Activated CD4-positive, alpha-beta T cell treated with anti-CD3 and anti-CD28 coated beads, Interleukin-2, Interleukin-6, amounts not matched to agents 100 ng/mL and 50 ng/mL, durations not matched to agents 16 hours and 8 hours (primary cell): ENCODE measurements around the gene KLK6.
"Not testable (repeated sequence)": the region's sequence is repeated elsewhere in the genome, so short reads cannot be mapped to it uniquely, and the experiment has no call there.

Experiments
- DNase-seq: peaks from one replicate; pipeline ENCODE4 v3.0.0-alpha.2; 2020

The KLK6 gene

DNA sequence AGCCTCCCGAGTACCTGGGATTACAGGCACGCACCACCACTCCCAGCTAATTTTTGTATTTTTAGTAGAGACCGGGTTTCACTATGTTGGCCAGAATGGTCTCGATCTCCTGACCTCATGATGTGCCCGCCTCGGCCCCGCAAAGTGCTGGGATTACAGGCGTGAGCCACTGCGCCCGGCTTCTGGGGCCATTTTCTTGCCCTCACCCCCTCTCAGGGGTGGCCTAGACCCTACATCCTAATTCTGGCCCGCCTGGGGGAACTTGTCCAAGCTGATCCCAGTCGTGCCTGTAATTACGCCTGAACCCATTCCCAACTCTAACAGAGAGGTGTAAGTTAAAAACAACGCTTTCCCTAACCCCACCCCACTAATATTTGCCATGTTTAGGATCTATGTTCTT, 15.0 kb upstream of the KLK6 start:
- DNase-seq: not testable (repeated sequence)

DNA sequence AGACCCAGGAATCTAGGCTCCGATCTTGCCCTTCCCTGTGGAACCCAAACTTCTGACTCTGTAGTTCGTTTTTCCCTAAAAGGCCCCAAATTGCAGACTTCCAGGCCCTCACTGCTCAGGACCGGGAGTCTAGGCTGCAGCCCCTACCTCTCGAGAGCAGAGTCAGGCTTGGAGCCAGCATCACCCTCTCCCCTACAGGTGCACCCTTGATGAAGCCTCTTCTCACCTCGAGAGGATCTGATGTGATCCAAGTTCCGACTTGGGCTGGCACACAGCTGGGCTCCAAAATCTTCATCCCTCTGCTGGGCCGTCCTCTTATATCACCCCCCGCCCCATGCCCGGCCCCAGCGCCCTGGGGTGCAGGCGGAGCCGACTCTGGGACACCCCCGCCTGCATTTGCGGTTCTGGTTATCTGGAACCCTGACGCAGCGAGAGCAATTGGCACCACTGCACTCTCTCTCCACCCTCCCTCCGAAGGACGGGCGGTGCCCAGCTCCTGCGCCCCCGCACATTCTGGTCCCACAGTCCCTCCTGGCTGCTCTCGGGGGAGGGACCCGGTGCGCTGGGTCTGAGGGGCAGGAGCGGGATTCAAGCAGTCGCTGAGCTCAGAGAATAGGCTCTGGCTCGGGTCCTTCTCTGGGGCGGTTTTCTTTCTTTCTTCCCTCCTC, 14.4 kb upstream of the KLK6 start, which contains the start of gene KLK7:
Gene KLK7 (minus strand): TSS at position 293 of the 668 bp plus-strand sequence. CDS start 1,518 bp downstream, outside the sequence.
- DNase-seq: no peak

DNA sequence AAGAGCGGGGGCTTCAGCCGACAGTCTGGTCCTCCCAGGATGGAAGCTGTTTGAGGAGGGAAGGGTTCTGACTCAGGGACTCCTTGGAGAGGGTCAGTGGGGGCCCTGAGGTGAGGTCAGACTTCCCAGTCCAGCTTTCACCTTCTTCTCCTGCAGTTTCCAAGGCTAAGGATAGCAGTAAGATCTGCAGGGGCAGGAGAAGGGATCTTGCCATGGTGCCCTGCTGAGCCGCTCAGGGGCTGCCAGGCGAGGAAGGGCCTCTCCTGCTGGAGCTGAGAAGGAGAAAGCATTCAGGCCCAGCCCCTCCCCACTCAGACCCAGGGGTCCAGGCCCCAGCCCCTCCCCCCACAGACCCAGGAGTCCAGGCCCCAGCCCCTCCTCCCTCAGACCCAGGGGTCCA, 12.8 kb upstream of the KLK6 start:
- DNase-seq: no peak

DNA sequence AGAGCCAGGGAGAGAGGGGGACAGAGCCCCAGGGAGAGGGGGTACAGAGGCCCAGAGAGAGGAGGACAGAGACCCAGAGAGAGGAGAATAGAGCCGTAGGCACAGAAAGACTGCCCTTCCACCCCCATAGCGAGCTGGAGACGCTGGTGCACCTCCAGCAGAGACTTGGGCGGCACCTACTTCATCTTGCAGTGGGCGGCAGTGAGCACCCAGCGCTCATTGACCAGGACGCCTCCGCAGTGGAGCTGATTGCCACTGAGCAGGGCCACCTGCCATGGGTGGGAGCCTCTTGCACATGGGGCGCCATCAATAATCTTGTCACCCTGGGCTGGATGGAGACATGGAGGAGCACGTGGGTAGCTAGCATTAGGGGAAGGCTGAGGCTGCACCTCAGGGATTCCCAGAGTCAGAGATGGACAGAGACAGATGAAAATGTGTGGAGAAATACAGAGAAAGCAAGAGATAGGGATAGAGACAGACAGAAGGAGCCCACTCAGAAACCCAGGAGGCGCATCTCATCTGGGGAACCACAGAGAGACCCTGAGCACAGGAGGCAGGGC, 12.3 kb upstream of the KLK6 start:
- no peak for DNase-seq

DNA sequence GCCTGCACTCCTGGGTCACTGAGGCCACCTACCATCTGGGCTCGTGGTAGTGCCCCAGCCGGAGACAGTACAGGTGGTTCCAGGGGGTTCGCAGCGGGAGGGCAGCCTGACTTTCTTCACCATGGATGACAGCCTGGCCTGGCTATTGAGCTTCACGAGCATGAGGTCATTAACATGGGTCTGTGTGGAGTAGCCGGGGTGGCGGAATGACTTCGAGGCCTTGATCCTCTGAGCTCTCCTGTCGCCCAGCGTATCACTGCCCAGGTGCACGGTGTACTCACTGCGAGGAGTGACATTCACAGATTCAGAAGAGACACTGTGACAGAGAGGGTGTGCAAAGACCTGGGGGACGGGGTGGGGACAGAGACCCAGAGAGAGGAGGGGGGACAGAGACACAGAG, 10.8 kb upstream of the KLK6 start:
- no peak for DNase-seq

DNA sequence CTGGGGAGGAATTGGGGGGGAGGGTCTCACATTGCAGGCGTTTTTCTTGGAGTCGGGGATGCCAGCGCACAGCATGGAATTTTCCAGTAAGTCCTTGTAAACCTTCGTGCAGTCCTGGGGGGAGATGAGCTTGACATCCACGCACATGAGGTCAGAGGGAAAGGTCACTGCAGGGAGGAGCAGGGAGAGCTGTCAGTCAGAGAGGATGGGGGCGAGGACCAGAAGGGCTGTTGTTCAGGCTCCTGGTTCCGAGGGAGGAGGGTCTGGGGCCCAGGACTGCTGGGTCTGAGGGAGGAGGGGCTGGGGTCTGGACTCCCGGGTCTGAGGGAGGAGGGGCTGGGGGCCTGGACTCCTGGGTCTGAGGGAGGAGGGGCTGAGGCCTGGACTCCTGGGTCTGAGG, 10.4 kb upstream of the KLK6 start:
- DNase-seq: no peak

DNA sequence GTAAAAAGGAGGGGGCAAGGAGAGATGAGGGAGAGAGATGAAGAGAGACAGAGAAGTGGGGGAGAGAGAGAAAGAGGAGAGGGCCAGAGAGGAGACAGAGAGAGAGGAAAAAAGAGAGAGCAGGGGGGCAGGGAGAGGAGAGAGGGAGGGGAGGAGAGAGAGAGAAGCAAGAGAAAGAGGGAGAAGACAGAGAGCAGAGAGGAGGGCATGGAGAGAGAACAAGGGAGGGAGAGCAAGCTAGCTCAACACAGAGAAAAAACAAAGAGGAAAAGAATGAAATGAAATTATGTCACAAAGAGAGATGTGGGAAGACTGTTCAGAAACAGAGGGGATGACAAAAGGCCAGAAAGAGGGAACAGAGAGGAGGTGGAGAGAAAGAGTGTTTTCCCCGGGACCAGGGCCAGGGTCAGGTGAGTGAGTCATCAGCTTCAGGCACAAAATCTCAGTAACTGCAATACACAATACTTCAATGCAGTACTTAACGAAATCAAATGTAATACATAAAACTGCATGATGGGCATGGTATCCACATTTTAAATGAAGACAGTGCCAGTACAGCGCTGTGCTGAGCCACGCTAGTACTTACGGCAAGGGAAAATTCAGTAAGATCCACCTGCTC, 9.5 kb upstream of the KLK6 start:
- no peak for DNase-seq

DNA sequence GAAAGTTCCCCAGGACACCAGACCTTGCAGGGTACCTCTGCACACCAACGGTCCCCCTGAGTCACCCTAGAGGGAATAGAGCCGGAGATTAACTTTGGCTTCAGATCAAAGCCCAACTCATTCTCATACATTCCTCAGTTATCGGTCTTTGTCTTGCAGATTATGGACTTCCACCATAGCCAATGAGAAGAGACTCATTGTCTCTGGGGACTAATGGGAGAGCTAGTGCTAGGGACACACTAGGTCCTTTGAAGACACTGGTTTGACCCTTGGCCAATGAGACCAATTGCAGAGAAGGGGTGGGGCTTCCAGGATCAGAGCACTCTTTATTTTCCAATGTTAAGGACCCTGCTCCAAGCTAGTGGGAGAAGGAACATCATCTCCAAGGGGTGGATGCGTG, 8.2 kb upstream of the KLK6 start:
- no peak for DNase-seq

DNA sequence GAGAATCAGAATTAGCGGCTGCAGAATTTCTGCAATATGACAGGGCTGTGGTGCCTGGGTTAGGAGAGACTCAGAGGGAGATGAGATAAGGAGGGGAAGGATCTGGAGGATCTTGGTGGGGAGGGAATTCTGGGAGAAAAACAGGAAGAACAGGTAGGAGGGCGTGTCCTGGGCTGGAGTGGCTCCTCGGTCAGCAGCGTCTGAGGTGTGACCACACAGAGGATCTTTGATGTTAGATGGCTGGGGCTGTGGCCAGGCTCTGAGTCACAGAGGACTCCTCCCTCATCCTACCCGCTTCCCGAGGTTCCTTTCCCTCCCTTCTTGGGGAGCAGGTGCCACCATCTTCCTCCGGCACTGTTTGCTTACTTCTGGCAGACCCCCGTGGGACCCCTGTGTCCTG, 6.4 kb upstream of the KLK6 start:
- DNase-seq: no peak

DNA sequence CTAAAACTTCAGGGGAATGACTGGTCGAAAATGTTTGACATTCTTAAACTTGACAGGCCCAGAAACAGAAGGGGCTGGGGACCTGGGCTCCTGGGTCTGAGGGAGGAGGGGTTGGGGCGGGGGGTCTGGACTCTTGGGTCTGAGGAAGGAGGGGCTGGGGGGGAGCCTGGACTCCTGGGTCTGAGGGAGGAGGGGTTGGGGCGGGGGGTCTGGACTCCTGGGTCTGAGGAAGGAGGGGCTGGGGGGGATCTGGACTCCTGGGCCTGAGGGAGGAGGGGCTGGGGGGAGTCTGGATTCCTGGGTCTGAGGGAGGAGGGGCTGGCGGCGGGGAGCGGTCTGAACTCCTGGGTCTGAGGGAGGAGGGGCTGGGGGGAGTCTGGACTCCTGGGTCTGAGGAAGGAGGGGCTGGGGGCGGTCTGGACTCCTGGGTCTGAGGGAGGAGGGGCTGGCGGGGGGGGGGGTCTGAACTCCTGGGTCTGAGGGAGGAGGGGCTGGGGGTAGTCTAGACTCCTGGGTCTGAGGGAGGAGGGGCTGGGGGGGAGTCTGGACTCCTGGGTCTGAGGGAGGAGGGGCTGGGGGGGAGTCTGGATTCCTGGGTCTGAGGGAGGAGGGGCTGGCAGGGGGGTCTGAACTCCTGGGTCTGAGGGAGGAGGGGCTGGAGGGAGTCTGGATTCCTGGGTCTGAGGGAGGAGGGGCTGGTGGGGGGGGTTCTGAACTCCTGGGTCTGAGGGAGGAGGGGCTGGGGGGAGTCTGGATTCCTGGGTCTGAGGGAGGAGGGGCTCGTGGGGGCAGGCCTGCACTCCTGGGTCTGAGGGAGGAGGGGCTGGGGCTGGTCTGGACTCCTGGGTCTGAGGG, 5.5 kb upstream of the KLK6 start:
- no peak for DNase-seq

DNA sequence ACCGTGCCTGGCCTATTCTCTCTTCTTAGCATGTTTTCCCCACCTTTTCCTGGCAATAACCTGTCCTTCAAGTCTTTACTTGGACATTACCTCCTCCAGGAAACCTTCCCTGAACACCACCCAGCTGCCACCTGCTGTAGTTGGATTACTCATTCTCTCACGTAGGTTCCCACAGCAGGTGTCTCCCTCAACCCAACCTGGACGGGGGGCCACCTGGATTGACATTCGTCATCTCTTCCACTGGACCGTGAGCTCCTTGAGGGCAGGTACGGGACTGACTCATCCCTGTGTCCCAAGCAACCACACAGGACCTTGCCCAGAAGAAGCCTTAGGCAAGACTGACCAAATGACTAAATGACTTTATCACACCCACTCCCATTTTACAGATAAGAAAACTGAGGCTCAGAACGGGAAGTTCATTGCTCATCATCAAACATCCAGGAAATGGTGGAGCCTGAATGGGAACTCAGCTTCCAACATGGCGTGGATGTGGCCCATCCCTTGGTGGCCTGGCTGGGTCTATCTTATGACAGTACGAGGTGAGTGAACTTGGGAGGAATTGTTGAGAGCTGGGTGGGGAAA, 3.5 kb upstream of the KLK6 start:
- DNase-seq: no peak

DNA sequence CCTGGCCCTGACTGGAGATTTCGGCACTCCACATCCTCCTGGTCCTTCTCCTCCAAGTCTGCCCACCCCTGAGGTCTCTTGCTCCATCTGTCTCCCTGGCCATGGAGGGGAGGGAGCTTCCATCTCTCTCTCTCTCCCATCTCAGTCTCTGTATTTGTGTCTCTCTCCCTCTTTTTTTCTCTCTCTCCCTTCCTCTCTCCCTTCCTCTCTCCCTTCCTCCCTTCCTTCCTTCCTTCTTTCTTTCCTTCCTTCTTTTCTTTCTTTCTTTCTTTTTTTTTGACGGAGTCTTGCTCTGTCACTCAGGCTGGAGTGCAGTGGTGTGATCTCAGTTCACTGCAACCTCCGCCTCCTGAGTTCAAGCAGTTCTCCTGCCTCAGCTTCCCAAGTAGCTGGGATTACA, 419 bp upstream of the KLK6 start:
- not testable (repeated sequence) for DNase-seq

DNA sequence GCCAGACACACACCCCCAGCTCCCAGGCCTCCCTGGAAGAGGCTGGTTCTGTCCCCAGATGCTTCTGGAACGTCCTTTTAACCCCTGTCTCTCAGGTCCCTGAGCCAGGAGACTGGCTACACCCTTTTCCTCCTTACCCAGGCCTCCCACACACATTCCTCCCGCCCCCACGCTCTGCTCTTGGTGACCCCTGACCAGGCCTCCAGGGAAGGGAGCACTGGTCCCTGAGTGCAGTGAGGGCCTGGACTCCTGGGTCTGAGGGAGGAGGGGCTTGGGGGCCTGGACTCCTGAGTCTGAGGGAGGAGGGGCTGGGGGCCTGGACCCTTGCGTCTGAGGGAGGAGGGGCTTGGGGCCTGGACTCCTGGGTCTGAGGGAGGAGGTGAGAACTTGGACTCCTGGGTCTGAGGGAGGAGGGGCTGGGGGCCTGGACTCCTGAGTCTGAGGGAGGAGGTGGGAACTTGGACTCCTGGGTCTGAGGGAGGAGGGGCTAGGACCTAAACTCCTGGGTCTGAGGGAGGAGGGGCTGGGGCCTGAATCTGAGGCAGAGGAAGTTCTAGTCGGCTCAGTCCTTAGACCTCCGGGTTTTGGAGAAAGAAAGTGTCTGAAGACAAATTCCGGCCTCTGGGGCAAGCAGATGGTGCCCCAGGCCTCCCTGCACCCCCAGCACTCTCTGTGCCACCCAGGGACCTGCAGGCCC, 527 bp downstream of the KLK6 start:
- no peak for DNase-seq

DNA sequence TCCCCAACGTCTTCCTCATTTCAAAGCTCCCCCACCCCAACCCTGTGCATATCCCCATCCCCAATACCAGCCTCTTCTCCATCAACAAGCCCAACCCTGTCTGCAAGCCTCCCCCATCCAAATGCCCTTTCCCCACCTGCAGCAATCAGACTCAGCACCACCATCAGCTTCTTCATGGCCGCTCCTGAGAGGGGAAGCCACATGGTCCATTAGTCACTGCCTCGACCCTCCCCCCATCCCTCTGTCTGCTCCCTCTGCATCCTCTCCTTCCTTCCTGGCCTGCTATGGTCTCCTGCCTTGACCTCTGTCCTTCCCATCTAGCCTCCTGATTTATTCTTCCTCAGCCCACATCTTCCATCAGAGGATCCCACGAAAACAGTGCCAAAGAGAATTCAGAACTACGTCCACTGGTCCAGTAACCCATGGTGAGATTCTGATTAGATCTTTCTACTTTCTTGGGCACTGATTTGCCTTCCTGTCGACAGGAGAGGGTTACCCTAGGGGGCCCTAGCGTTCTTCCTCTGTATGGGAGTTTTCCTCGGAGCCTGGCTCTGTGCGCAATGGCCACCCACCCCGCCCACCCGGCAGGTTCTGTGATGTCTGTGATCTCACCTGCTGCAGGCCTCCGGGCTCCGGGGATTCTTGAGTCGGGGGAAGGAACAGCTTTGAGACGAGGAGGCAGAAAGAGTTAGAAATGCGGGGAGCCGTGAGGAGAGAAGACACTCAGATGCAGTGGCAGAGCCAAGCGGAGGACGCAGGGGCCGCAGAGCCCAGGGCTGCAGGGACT, 1.3 kb downstream of the KLK6 start:
- no peak for DNase-seq

DNA sequence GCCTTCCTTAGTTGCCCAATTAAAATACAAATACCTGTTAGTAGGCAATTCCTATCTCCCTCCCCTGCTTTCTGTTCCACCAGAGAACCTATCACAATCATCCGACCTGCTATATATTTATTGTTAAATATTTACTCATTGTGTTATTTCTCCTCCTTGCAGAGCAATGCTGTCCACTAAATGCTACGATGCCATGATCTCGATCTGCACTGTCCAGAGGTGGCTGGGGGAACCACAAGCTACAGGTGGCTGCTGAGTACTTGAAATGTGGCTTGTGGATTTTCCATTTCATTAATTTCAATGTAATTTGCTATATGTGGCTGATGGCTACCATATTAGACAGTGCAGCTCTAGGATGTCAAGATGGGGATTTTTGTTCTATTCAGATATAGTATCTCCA, 5.1 kb downstream of the KLK6 start:
- no peak for DNase-seq

DNA sequence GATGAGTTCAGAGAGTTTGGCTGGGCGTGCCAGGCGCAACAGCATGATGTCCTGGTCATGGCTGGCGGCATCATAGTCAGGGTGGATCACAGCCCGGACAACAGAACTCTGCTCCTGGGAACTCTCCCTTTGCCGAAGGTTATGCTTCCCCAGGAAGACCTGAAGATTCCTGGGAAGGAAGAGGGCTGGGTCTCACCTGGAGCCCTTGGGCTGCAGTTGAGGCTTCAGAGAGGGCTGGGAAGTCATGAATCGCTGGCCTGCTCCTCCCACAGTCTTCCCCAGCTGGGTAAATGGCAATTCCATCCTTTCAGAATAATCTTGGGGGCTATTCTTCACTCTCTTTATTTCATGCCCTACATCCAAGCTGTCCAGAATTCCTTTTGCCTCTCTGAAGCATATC, 6.0 kb downstream of the KLK6 start:
- DNase-seq: no peak

DNA sequence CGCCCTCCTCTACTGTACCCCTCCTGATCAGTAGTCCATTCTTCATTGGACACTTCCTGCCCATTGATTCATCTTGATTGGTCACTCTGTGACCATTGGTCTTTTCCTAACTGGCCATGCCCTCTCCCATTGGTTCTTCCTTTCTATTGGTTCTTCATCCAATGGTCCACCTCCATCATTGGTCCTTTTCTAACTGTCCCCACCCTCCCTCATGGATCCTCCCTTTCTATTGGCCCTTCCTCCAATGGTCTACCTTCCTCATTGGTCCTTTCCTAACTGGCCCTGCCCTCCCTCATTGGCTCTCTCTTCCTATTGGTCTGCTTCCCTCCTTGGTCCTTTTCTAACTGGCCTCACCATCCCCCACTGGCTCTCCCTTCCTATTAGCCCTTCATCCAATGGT, 7.1 kb downstream of the KLK6 start:
- DNase-seq: no peak

DNA sequence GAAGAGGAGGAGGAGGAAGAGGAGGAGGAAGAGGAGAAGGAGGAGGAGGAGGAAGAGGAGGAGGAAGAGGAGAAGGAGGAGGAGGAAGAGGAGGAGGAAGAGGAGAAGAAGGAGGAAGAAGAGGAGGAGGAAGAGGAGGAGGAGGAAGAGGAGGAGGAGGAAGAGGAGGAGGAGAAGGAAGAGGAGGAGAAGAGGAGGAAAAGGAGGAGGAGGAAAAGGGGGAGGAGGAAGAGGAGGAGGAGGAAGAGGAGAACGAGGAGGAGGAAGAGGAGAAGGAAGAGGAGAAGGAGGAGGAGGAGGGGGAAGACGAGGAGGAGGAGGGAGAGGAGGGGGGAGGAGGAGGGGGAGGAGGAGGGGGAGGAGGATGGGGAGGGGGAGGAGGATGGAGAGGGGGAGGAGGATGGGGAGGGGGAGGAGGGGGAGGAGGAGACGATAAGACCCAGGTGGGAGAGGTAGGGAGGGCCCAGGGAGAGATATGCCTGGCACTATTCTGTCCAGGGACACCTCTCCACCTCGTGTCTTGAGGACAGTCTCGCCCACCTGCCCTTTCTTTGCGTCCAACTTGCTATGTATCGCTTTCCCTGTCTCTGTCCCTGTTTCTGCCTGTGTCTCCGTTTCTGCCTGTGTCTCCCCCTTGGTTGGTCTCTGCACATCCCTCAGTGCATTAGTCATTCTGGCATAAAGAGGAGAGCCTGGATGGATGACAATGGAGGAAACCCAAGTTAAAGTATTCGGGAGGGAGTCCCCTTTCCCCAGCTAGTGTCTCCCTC, 9.5 kb downstream of the KLK6 start:
- DNase-seq: no peak

DNA sequence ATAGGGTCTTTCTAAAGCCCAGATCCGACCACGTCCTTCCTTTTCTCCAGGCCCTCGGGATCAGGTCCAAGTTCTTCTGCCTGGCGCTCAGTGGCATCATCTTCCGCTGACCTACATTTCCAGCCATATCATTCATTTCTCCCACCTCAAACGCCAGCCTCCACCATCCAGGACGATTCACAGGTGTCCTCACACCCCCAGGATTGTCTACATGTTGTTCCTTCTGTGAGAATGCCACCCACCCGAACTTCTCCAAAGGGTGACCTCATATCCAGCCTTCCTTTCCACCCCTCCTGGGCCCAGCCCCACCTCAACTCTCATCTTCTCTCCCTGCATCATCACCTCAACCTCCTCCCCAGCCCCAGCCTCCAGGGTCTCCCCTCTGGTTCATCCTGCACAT, 11.8 kb downstream of the KLK6 start:
- no peak for DNase-seq

DNA sequence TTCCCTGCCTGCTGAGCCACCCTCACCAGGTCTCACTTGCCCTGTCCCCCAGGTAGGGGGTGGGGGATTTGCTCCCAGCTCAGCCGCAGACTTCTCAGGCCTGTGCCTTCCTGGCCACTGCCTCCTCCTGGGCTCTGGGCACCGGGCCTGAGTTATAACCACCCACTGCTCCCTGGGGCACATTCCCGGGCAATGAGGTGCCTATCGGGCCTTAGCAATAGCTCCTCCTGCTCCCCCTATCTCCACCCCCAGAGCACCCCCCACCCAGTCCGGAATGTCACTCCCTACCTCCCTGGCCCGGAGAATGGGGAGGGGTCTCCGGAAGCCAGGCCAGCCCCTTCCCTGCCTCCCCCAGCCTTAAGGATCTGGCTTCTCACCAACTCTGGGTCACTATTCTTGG, 16.5 kb downstream of the KLK6 start, which contains the start of gene KLK5:
Gene KLK5 (minus strand): TSS at position 129 of the 400 bp plus-strand sequence. CDS start 381 bp downstream, outside the sequence.
- DNase-seq: no peak

DNA sequence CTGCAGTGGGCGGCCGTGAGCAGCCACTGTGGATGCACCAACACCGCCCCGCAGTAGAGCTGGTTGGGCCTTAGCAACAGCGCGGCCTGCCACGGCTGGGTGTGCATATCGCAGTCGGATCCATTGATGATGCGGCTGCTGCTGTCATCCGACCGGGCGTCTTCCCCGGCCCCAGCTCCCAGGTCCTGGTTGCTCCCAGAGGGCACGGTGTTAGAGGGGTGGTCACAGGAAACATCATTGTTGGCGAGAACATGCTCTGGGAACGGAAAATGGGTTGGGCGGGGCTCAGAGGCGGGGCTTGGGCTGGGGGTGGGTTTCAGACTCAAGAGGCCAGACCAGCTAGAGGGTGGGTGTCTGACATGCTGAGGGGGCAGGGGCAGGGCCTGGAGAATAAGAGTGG, 19.5 kb downstream of the KLK6 start:
- no peak for DNase-seq
